ENCODE measurements around the gene EFNA1. TPM values are rescaled to one million over a fixed set of nuclear protein-coding genes. Genes with fewer than 3 reads are reported as not detected.

EFNA1 gene
- total RNA-seq, 1 experiment from 2014 or later: 19.7 TPM

- ATAC-seq: no peak
- no TSS peak for BruUV-seq (replicated peaks)
- Histone ChIP-seq H3K9me3 (ENCODE audit: control insufficient read depth in 1 of 2, insufficient read depth in 1 of 2, low read depth in 1 of 2, low read length in 2 of 2) (no peaks in the 10 kb centered on the region), H3K4me1 (ENCODE audit: control insufficient read depth in 1 of 2, insufficient read depth in 2 of 2, low read length in 2 of 2) (peaks cover 32 to 77% of the 10 kb centered on the region in 2 experiments), H3K4me2 (ENCODE audit: low read length) (0 out of 2 replicates have a peak overlapping the region, but pooled peaks have one; percentile 9), H2AFZ (ENCODE audit: low read depth, low read length, poor library complexity, severe bottlenecking) (no peak overlapping the region), H4K20me1 (ENCODE audit: insufficient read depth) (no peaks in the 10 kb centered on the region), H3K4me3 (replicated peaks in 1 of 2; ENCODE audit: low read depth in 1 of 2, low read length in 2 of 2) (no peak overlapping the region), H3K9ac (ENCODE audit: low read length) (peak overlapping the region; percentile 91; the same call in 1 of the 2 replicates), H3K9me2 (ENCODE audit: insufficient read depth) (no peaks in the 10 kb centered on the region), H3K27me3 (ENCODE audit: insufficient read depth, low read length) (no peaks in the 10 kb centered on the region), H3K27ac (ENCODE audit: low read depth, low read length) (no peak overlapping the region), H3K36me3 (ENCODE audit: control insufficient read depth in 1 of 2, insufficient read depth in 2 of 2, low read length in 2 of 2) (peaks cover 13 to 33% of the 10 kb centered on the region in 2 experiments; a peak in 3 of 4 replicates), H3K79me2 (ENCODE audit: insufficient read depth, low read length) (peaks cover 49% of the 10 kb centered on the region)
- ChIA-PET RAD21 (ENCODE audit: low non-redundant PET in 1 of 2, low total read pairs in 2 of 2, uncharacterized antibody in 2 of 2, unreplicated experiment in 2 of 2) (no interaction called here), CTCF (no interaction called here), POLR2A (no interaction called here)
- DNase-seq (ENCODE audit: low read depth, low spot score): no peak
- no peak for TF ChIP-seq RAD21 (IDR thresholded peaks at IDR 0.05; ENCODE audit: low read depth)
- TF ChIP-seq, protein P1, sequence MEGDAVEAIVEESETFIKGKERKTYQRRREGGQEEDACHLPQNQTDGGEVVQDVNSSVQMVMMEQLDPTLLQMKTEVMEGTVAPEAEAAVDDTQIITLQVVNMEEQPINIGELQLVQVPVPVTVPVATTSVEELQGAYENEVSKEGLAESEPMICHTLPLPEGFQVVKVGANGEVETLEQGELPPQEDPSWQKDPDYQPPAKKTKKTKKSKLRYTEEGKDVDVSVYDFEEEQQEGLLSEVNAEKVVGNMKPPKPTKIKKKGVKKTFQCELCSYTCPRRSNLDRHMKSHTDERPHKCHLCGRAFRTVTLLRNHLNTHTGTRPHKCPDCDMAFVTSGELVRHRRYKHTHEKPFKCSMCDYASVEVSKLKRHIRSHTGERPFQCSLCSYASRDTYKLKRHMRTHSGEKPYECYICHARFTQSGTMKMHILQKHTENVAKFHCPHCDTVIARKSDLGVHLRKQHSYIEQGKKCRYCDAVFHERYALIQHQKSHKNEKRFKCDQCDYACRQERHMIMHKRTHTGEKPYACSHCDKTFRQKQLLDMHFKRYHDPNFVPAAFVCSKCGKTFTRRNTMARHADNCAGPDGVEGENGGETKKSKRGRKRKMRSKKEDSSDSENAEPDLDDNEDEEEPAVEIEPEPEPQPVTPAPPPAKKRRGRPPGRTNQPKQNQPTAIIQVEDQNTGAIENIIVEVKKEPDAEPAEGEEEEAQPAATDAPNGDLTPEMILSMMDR (IDR thresholded peaks at IDR 0.05 in 2 of 3, conservative IDR thresholded peaks at IDR 0.05 in 1 of 3; ENCODE audit: borderline replicate concordance in 1 of 3, insufficient read depth in 1 of 3, low read depth in 2 of 3, low read length in 2 of 3): no peak
- TF ChIP-seq EZH2phosphoT487 (IDR thresholded peaks at IDR 0.05; ENCODE audit: borderline replicate concordance): no peak
- no peak for TF ChIP-seq EZH2 (IDR thresholded peaks at IDR 0.05)
- no peak for TF ChIP-seq POLR2AphosphoS5 (IDR thresholded peaks at IDR 0.05; ENCODE audit: low read depth, low read length)
- TF ChIP-seq, protein P2, sequence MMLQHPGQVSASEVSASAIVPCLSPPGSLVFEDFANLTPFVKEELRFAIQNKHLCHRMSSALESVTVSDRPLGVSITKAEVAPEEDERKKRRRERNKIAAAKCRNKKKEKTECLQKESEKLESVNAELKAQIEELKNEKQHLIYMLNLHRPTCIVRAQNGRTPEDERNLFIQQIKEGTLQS (IDR thresholded peaks at IDR 0.05): no peak
- intact Hi-C loops (cut with micrococcal nuclease): no loop called here
These were observed 4.2 kb downstream of the EFNA1 start for GRCh38 chr1:155131856-155132255.

- intact Hi-C loops (cut with micrococcal nuclease): loop anchor here (2.0 kb wide), 2 partner anchors 33 to 43 kb away; no protein-coding TSS in a partner anchor
- ChIA-PET RAD21 (ENCODE audit: low non-redundant PET in 1 of 2, low total read pairs in 2 of 2, uncharacterized antibody in 2 of 2, unreplicated experiment in 2 of 2) (no interaction called here), POLR2A (no interaction called here), CTCF (interaction anchor here (1.3 to 2.2 kb wide), 3 partner anchors 34 to 49 kb away, joined by 4 to 10 read pairs (median 5); partner anchors contain the start of gene KRTCAP2)
- no peaks in the 10 kb centered on the region for H4K20me1 ChIP-seq (ENCODE audit: insufficient read depth)
- DNase-seq (ENCODE audit: low read depth, low spot score) (no peak), ATAC-seq (no peak)
- no peak overlapping the region for H2AFZ ChIP-seq (ENCODE audit: low read depth, low read length, poor library complexity, severe bottlenecking)
- H3K27me3 ChIP-seq (ENCODE audit: insufficient read depth, low read length): no peaks in the 10 kb centered on the region
- H3K79me2 ChIP-seq (ENCODE audit: insufficient read depth, low read length): peaks cover 57% of the 10 kb centered on the region
- H3K9me2 ChIP-seq (ENCODE audit: insufficient read depth): no peaks in the 10 kb centered on the region
- peaks cover 15 to 33% of the 10 kb centered on the region in 2 experiments; a peak in 3 of 4 replicates for H3K36me3 ChIP-seq (ENCODE audit: control insufficient read depth in 1 of 2, insufficient read depth in 2 of 2, low read length in 2 of 2)
- peaks cover 40 to 78% of the 10 kb centered on the region in 2 experiments for H3K4me1 ChIP-seq (ENCODE audit: control insufficient read depth in 1 of 2, insufficient read depth in 2 of 2, low read length in 2 of 2)
- no peaks in the 10 kb centered on the region for H3K9me3 ChIP-seq (ENCODE audit: control insufficient read depth in 1 of 2, insufficient read depth in 1 of 2, low read depth in 1 of 2, low read length in 2 of 2)
- peak overlapping the region; percentile 97 for H3K9ac ChIP-seq (ENCODE audit: low read length)
- TF ChIP-seq FOSL1 (IDR thresholded peaks at IDR 0.05; ENCODE audit: low read depth): no peak
- no peak for TF ChIP-seq EZH2phosphoT487 (IDR thresholded peaks at IDR 0.05; ENCODE audit: borderline replicate concordance)
- no peak for TF ChIP-seq POLR2AphosphoS5 (IDR thresholded peaks at IDR 0.05; ENCODE audit: low read depth, low read length)
- TF ChIP-seq CBX3 (IDR thresholded peaks at IDR 0.05; ENCODE audit: low read depth): no peak
- TF ChIP-seq, protein P3, sequence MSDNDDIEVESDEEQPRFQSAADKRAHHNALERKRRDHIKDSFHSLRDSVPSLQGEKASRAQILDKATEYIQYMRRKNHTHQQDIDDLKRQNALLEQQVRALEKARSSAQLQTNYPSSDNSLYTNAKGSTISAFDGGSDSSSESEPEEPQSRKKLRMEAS (IDR thresholded peaks at IDR 0.05): no peak
- TF ChIP-seq TCF7L2 (IDR thresholded peaks at IDR 0.05; ENCODE audit: borderline replicate concordance, extremely low read depth, insufficient read depth, insufficient read length): no peak
- H3K4me3 ChIP-seq (replicated peaks in 1 of 2; ENCODE audit: low read depth in 1 of 2, low read length in 2 of 2): no peak overlapping the region; a peak in 2 of 4 replicates
- peak overlapping the region; percentile 95 for H3K27ac ChIP-seq (ENCODE audit: low read depth, low read length)
- H3K4me2 ChIP-seq (ENCODE audit: low read length): peak overlapping the region; percentile 89
- BruUV-seq (replicated peaks): no TSS peak
These were observed 6.2 kb downstream of the EFNA1 start for GRCh38 chr1:155133799-155134281.

Measured in HCT116 (cell line).